K562 (cell line): ENCODE data around the gene DCDC2. TPM values are rescaled to one million over a fixed set of nuclear protein-coding genes. Genes with fewer than 3 reads are reported as not detected.
A peak's percentile ranks its signal among the peaks of the same experiment; 100 is the strongest.

ENCODE experiments used
- ATAC-seq: fragments of 200-7000 bp; cut with Tn5 transposase; 3 replicates; pipeline ENCODE4 v1.9.1; 2020; ENCODE audit warnings: moderate library complexity
- BruUV-seq: library from RNA; stranded (reverse); fragments of 400-500 nt; replicated peaks from 2 replicates; lab custom pipeline; 2021; lab: Mats Ljungman, UMichigan
- CTCF ChIA-PET: fragments of 300-600 bp; formaldehyde crosslinking; extraction: SDS; loops from one replicate; lab custom pipeline; 2021; ENCODE audit warnings: low intra/inter-chr PET ratio; lab: Yijun Ruan, JAX
- POLR2A ChIA-PET: fragments of 300-600, 350-650 bp; sonication (Branson Sonifier 250); formaldehyde crosslinking; extraction: SDS; loops from one replicate; lab custom pipeline; 2021; ENCODE audit warnings: antibody characterized with exemption, inconsistent platforms; lab: Yijun Ruan, JAX
- DNase-seq, 4 experiments: peaks; one replicate each; pipeline versions ENCODE4 v3.0.0 to v3.0.0-alpha.2; 2011 to 2018; ENCODE audit warnings: low spot score in 3 of 4, mixed read lengths in 3 of 4; ENCODE audit errors: extremely low read depth in 1 of 4
- FAIRE-seq: peaks from 2 replicates; lab custom pipeline; 2011; peaks lifted over from hg19 to GRCh38; lab: Jason Lieb, UNC
- H2AFZ ChIP-seq: 2 replicates; pipeline ENCODE4 v1.6.0; 2011; ENCODE audit warnings: low read depth, low read length, control low read depth, inconsistent platforms
- H3K27ac ChIP-seq: fragments of 200-600 bp; 3 replicates; pipeline ENCODE4 v1.8.0; 2011; ENCODE audit warnings: low read depth, mild to moderate bottlenecking, control low read depth, inconsistent platforms, low read length, moderate library complexity, mixed read lengths; ENCODE audit errors: extremely low read depth
- H3K27me3 ChIP-seq, 2 experiments: fragments of 300-600 bp in 1 of 2; 2 replicates in 1 of 2; 3 replicates in 1 of 2; pipeline versions ENCODE4 v1.6.0 to v1.8.0; 2011; ENCODE audit warnings: inconsistent platforms in 2 of 2, low read length in 2 of 2, mild to moderate bottlenecking in 1 of 2, mixed read lengths in 1 of 2, moderate library complexity in 1 of 2; ENCODE audit not compliant: control insufficient read depth in 2 of 2, insufficient read depth in 2 of 2
- H3K36me3 ChIP-seq: fragments of 300-600 bp; 3 replicates; pipeline ENCODE4 v1.8.0; 2011; ENCODE audit warnings: mild to moderate bottlenecking, low read length, inconsistent platforms; ENCODE audit not compliant: control insufficient read depth, insufficient read depth
- H3K4me1 ChIP-seq, 2 experiments: fragments of 200-600 bp in 1 of 2; replicated peaks in 1 of 2; 2 replicates in 1 of 2; 3 replicates in 1 of 2; pipeline versions ENCODE4 v1.5.1 to v1.8.0; 2011; ENCODE audit warnings: inconsistent platforms in 2 of 2, low read length in 2 of 2, mild to moderate bottlenecking in 1 of 2, mixed read lengths in 1 of 2, moderate library complexity in 1 of 2; ENCODE audit not compliant: control insufficient read depth in 2 of 2, insufficient read depth in 2 of 2
- H3K4me2 ChIP-seq: 2 replicates; pipeline ENCODE4 v1.6.1; 2011; ENCODE audit warnings: low read length, control low read depth, inconsistent platforms, mixed read lengths; ENCODE audit not compliant: insufficient read depth
- H3K4me3 ChIP-seq: fragments of 200-600 bp; sonication (generic), shearing (Covaris generic); 2 replicates; pipeline ENCODE4 v1.5.1; 2016; ENCODE audit warnings: control low read depth, inconsistent platforms
- H3K79me2 ChIP-seq: fragments of 200-600 bp; 3 replicates; pipeline ENCODE4 v1.8.0; 2011; ENCODE audit warnings: low read length, inconsistent platforms; ENCODE audit not compliant: control insufficient read depth, insufficient read depth
- H3K9ac ChIP-seq, 2 experiments: 2 replicates each; pipeline versions ENCODE4 v1.6.0 to v1.6.1; 2011; ENCODE audit warnings: low read depth in 2 of 2, low read length in 2 of 2, control low read depth in 1 of 2, inconsistent platforms in 1 of 2, mild to moderate bottlenecking in 1 of 2, mixed read lengths in 1 of 2; ENCODE audit not compliant: insufficient read depth in 1 of 2
- H3K9me1 ChIP-seq: one replicate; pipeline ENCODE4 v1.6.0; 2011; ENCODE audit warnings: inconsistent platforms, mild to moderate bottlenecking, low read length, moderate library complexity; ENCODE audit not compliant: control insufficient read depth, insufficient read depth
- H3K9me3 ChIP-seq: replicated peaks from 2 replicates; pipeline ENCODE4 v1.5.1; 2011; ENCODE audit warnings: low read depth, low read length, inconsistent platforms; ENCODE audit not compliant: control insufficient read depth, insufficient read depth
- H4K20me1 ChIP-seq: replicated peaks from 2 replicates; pipeline ENCODE4 v1.6.1; 2011; ENCODE audit warnings: low read length, inconsistent platforms, mixed read lengths; ENCODE audit not compliant: control insufficient read depth, insufficient read depth
- ARID1B ChIP-seq: fragments of 450-650 bp; IDR thresholded peaks from 2 replicates; pipeline ENCODE4 v1.6.1; 2016; ENCODE audit warnings: antibody characterized with exemption, mild to moderate bottlenecking, inconsistent platforms
- L3MBTL2 ChIP-seq: fragments of 450-650 bp; IDR thresholded peaks from 2 replicates; pipeline ENCODE4 v1.6.1; 2016; ENCODE audit warnings: mild to moderate bottlenecking, moderate library complexity
- MCM7 ChIP-seq, 2 experiments: fragments of 450-650 bp; IDR thresholded peaks; 2 replicates each; pipeline ENCODE4 v1.6.1; 2016 to 2018
- MTA1 ChIP-seq: fragments of 450-650 bp; IDR thresholded peaks from 2 replicates; pipeline ENCODE4 v1.6.1; 2017; ENCODE audit warnings: borderline replicate concordance
- NCOA4 ChIP-seq: fragments of 450-650 bp; IDR thresholded peaks from 2 replicates; pipeline ENCODE4 v1.6.1; 2018; ENCODE audit warnings: mild to moderate bottlenecking; ENCODE audit not compliant: partially characterized antibody
- RBM39 ChIP-seq: fragments of 200-400 bp; formaldehyde crosslinking; optimal IDR thresholded peaks from 2 replicates; pipeline ENCODE3; 2018; ENCODE audit warnings: low read depth, low read length
- TOE1 ChIP-seq, 2 experiments: fragments of 450-650 bp in 1 of 2; sonication (generic) in 1 of 2; formaldehyde crosslinking in 1 of 2; IDR thresholded peaks; 2 replicates each; pipeline versions ENCODE4 v1.7.1 to v1.8.0; 2016 to 2022; ENCODE audit warnings: borderline replicate concordance in 2 of 2, mild to moderate bottlenecking in 2 of 2, antibody characterized with exemption in 1 of 2, inconsistent platforms in 1 of 2, low read depth in 1 of 2, missing genetic modification reagents in 1 of 2, moderate library complexity in 1 of 2
- ZNF212 ChIP-seq: fragments of 450-650 bp; formaldehyde crosslinking; IDR thresholded peaks from 2 replicates; pipeline ENCODE4 v1.4.0; 2020; ENCODE audit warnings: mild to moderate bottlenecking
- ZNF3 ChIP-seq: fragments of 250-450 bp; sonication (Bioruptor Pico); IDR thresholded peaks from 2 replicates; pipeline ENCODE4 v1.5.0; 2021; ENCODE audit warnings: mild to moderate bottlenecking, moderate library complexity
- ZNF766 ChIP-seq: fragments of 200-800 bp; sonication (Bioruptor generic); conservative IDR thresholded peaks from 2 replicates; pipeline ENCODE4 v1.6.1; 2016; ENCODE audit warnings: missing genetic modification characterization, missing compliant biosample characterization
- ZSCAN32 ChIP-seq: fragments of 450-650 bp; formaldehyde crosslinking; IDR thresholded peaks from 2 replicates; pipeline ENCODE4 v1.4.0; 2020; ENCODE audit warnings: mild to moderate bottlenecking, moderate library complexity
- WGBS: fragments of 100-300 bp; shearing (Covaris generic); methylation state at CpG from one replicate; pipeline ENCODE4 v1.1.6; 2016; ENCODE audit warnings: low coverage, mixed read lengths; ENCODE audit not compliant: insufficient coverage; ENCODE audit errors: missing lambda C conversion rate; 5-methylcytosine and 5-hydroxymethylcytosine counted together
- in situ Hi-C: fragments of 300-500 bp; cut with MboI; formaldehyde crosslinking; loops from 4 replicates; pipeline ENCODE4 v1.15.0; 2018; ENCODE audit warnings: inconsistent platforms, mixed read lengths
- intact Hi-C: fragments of 100-400 bp; cut with micrococcal nuclease; formaldehyde crosslinking; loops from 2 replicates; pipeline ENCODE4 v1.14.2; 2022
- polyA plus RNA-seq, 8 experiments: library from polyadenylated mRNA; depleted of rRNA in 4 of 8; stranded (reverse) in 5 of 8; unstranded in 3 of 8; fragments of >200 nt; fragmentation: Nextera tagmentation in 2 of 8; fragmentation: Illumina TruSeq in 1 of 8; extraction: Ambion mirVana in 2 of 8; extraction: Trizol in 1 of 8; gene quantifications; 2 replicates each; pipeline versions ENCODE4 v1.2.1 to v1.2.3, GENCODE V29; 2011 to 2014; ENCODE audit warnings: inconsistent platforms in 1 of 8, missing spikeins in 1 of 8
- total RNA-seq, 7 experiments: library from RNA; depleted of rRNA in 6 of 7; stranded (reverse); fragments of >200 nt in 6 of 7; fragmentation: Illumina TruSeq in 2 of 7; extraction: Trizol in 2 of 7; gene quantifications; 2 replicates each; pipeline versions ENCODE4 v1.2.1 to v1.2.3, GENCODE V29; 2011 to 2021; ENCODE audit warnings: low replicate concordance in 1 of 7
- TF ChIP-seq, protein P1 (sequence below), 2 experiments: fragments of 450-650 bp; conservative IDR thresholded peaks; 2 replicates each; pipeline ENCODE4 v1.6.1; 2017; ENCODE audit warnings: mild to moderate bottlenecking in 2 of 2, moderate library complexity in 2 of 2
- TF ChIP-seq, protein P2 (sequence below): fragments of 200-800 bp; sonication (Bioruptor generic); IDR thresholded peaks from 2 replicates; pipeline ENCODE4 v1.6.1; 2017; ENCODE audit warnings: missing genetic modification characterization, missing compliant biosample characterization
- TF ChIP-seq, protein P3 (sequence below): sonication (generic); formaldehyde crosslinking; IDR thresholded peaks from 2 replicates; pipeline ENCODE4 v1.8.0; 2022; ENCODE audit warnings: mild to moderate bottlenecking, missing genetic modification reagents, borderline replicate concordance
- TF ChIP-seq, protein P4 (sequence below): fragments of 450-650 bp; IDR thresholded peaks from 2 replicates; pipeline ENCODE4 v1.6.1; 2016

DCDC2 gene
- total and polyA plus RNA-seq, 9 of the 15 experiments (the other 6 are each of a cell fraction or from before 2014, with no cell fraction given) = 0.04 TPM; not detected in 8

GRCh38 chr6:24126586-24127192, 231.2 kb downstream of the DCDC2 start (continued):
- TF ChIP-seq, protein P1, sequence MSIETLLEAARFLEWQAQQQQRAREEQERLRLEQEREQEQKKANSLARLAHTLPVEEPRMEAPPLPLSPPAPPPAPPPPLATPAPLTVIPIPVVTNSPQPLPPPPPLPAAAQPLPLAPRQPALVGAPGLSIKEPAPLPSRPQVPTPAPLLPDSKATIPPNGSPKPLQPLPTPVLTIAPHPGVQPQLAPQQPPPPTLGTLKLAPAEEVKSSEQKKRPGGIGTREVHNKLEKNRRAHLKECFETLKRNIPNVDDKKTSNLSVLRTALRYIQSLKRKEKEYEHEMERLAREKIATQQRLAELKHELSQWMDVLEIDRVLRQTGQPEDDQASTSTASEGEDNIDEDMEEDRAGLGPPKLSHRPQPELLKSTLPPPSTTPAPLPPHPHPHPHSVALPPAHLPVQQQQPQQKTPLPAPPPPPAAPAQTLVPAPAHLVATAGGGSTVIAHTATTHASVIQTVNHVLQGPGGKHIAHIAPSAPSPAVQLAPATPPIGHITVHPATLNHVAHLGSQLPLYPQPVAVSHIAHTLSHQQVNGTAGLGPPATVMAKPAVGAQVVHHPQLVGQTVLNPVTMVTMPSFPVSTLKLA (conservative IDR thresholded peaks at IDR 0.05) = no peak
- no peak for TF ChIP-seq ZNF3
- TF ChIP-seq, protein P2, sequence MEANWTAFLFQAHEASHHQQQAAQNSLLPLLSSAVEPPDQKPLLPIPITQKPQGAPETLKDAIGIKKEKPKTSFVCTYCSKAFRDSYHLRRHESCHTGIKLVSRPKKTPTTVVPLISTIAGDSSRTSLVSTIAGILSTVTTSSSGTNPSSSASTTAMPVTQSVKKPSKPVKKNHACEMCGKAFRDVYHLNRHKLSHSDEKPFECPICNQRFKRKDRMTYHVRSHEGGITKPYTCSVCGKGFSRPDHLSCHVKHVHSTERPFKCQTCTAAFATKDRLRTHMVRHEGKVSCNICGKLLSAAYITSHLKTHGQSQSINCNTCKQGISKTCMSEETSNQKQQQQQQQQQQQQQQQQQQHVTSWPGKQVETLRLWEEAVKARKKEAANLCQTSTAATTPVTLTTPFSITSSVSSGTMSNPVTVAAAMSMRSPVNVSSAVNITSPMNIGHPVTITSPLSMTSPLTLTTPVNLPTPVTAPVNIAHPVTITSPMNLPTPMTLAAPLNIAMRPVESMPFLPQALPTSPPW (CRISPR knock-in tag) = no peak
- no peak for TF ChIP-seq MCM7 (IDR thresholded peaks at IDR 0.05)
- peak; percentile 78 for TF ChIP-seq ZNF766 (CRISPR knock-in tag)

DNA sequence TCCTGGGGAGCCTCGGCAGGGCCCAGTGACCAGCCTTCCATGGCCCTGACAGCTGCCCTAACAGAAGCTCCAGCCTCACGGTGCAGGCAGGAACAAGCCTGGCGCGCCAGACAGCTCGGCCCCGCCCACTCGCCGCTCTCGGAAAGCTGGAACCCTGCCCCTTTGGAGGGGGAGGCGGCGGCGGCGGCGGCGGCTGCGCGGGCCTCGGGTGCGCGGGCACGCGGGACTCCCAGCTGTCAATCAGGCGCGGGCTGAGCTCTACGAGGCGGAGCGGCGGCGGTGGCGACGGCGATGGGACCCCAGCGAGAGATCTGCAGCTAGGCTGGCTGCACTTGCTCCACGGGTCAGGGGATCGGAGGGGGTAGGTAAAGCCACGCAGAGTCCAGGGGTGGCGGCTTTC, 231.9 kb downstream of the DCDC2 start, which contains the start of gene NRSN1:
Gene NRSN1 (plus strand): TSS at position 236 of the 400 bp plus-strand sequence. CDS start 8,113 bp downstream, outside the sequence.
- H3K27ac ChIP-seq = no peak within 1 kb of the TSS
- FAIRE-seq (no peak), ATAC-seq (peak; percentile 92), DNase-seq (peak; percentile 41 to 70 (median 62))
- H3K9me1 ChIP-seq = no peaks in the 10 kb centered on the region
- H4K20me1 ChIP-seq = no peaks in the 10 kb centered on the region
- H3K4me1 ChIP-seq = no peaks in the 10 kb centered on the region
- no peak within 1 kb of the TSS for H3K4me3 ChIP-seq
- ChIA-PET CTCF (no interaction called here), POLR2A (no interaction called here)
- BruUV-seq = no TSS peak
- no peaks in the 10 kb centered on the region for H3K27me3 ChIP-seq
- peak within 1 kb of the TSS; percentile 29; the same call in 1 of the 2 replicates for H3K4me2 ChIP-seq
- WGBS = 2% methylated on average over 18 of the region's 37 CpGs
- no peaks in the 10 kb centered on the region for H3K9me3 ChIP-seq
- H2AFZ ChIP-seq = 0 out of 2 replicates have a peak within 1 kb of the TSS, but pooled peaks have one; percentile 30
- no peaks in the 10 kb centered on the region for H3K79me2 ChIP-seq
- no peak within 1 kb of the TSS for H3K9ac ChIP-seq
- in situ Hi-C loops (no loop called here), intact Hi-C loops (no loop called here)
- H3K36me3 ChIP-seq = no peaks in the 10 kb centered on the region
- TF ChIP-seq ARID1B = no peak
- no peak for TF ChIP-seq RBM39
- TF ChIP-seq MTA1 = no peak
- TF ChIP-seq, protein P3, sequence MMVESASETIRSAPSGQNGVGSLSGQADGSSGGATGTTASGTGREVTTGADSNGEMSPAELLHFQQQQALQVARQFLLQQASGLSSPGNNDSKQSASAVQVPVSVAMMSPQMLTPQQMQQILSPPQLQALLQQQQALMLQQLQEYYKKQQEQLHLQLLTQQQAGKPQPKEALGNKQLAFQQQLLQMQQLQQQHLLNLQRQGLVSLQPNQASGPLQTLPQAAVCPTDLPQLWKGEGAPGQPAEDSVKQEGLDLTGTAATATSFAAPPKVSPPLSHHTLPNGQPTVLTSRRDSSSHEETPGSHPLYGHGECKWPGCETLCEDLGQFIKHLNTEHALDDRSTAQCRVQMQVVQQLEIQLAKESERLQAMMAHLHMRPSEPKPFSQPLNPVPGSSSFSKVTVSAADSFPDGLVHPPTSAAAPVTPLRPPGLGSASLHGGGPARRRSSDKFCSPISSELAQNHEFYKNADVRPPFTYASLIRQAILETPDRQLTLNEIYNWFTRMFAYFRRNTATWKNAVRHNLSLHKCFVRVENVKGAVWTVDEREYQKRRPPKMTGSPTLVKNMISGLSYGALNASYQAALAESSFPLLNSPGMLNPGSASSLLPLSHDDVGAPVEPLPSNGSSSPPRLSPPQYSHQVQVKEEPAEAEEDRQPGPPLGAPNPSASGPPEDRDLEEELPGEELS (CRISPR knock-in tag) = no peak
- TF ChIP-seq L3MBTL2 = no peak
- no peak for TF ChIP-seq NCOA4
- no peak for TF ChIP-seq ZNF212 (CRISPR knock-in tag)
- TF ChIP-seq ZSCAN32 (CRISPR knock-in tag) = no peak
- TF ChIP-seq TOE1 (IDR thresholded peaks at IDR 0.05; ENCODE audit: borderline replicate concordance) = no peak
- no peak for TF ChIP-seq TOE1 (CRISPR knock-in tag; IDR thresholded peaks at IDR 0.05; ENCODE audit: borderline replicate concordance, low read depth)
- TF ChIP-seq, protein P4, sequence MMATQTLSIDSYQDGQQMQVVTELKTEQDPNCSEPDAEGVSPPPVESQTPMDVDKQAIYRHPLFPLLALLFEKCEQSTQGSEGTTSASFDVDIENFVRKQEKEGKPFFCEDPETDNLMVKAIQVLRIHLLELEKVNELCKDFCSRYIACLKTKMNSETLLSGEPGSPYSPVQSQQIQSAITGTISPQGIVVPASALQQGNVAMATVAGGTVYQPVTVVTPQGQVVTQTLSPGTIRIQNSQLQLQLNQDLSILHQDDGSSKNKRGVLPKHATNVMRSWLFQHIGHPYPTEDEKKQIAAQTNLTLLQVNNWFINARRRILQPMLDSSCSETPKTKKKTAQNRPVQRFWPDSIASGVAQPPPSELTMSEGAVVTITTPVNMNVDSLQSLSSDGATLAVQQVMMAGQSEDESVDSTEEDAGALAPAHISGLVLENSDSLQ = peak; percentile 49; the same call in 1 of the 2 replicates
